ENCODE results near the gene CLCA1.

Gene CLCA1, protein sequence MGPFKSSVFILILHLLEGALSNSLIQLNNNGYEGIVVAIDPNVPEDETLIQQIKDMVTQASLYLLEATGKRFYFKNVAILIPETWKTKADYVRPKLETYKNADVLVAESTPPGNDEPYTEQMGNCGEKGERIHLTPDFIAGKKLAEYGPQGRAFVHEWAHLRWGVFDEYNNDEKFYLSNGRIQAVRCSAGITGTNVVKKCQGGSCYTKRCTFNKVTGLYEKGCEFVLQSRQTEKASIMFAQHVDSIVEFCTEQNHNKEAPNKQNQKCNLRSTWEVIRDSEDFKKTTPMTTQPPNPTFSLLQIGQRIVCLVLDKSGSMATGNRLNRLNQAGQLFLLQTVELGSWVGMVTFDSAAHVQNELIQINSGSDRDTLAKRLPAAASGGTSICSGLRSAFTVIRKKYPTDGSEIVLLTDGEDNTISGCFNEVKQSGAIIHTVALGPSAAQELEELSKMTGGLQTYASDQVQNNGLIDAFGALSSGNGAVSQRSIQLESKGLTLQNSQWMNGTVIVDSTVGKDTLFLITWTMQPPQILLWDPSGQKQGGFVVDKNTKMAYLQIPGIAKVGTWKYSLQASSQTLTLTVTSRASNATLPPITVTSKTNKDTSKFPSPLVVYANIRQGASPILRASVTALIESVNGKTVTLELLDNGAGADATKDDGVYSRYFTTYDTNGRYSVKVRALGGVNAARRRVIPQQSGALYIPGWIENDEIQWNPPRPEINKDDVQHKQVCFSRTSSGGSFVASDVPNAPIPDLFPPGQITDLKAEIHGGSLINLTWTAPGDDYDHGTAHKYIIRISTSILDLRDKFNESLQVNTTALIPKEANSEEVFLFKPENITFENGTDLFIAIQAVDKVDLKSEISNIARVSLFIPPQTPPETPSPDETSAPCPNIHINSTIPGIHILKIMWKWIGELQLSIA

DNA sequence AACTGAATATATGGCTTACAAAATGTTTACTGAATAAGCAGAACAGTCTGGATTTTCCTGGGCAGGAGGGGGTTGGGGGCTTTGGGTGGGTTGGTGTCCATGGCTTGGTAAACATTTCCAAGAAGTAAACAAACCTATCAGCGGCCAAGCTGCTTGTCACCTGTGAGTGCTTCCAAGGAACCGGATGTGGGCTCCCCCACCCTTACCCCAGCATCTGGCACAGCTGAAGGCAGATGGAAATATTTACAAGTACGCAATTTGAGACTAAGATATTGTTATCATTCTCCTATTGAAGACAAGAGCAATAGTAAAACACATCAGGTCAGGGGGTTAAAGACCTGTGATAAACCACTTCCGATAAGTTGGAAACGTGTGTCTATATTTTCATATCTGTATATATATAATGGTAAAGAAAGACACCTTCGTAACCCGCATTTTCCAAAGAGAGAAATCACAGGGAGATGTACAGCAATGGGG lies at the start of gene CLCA1:
Gene CLCA1, plus strand, starts transcription at position 427 of the 477 bp plus-strand sequence. Its CDS starts 45 bp downstream, at position 472.
- no peak for DNase-seq (ENCODE audit: low spot score)
- TF ChIP-seq, protein P1, sequence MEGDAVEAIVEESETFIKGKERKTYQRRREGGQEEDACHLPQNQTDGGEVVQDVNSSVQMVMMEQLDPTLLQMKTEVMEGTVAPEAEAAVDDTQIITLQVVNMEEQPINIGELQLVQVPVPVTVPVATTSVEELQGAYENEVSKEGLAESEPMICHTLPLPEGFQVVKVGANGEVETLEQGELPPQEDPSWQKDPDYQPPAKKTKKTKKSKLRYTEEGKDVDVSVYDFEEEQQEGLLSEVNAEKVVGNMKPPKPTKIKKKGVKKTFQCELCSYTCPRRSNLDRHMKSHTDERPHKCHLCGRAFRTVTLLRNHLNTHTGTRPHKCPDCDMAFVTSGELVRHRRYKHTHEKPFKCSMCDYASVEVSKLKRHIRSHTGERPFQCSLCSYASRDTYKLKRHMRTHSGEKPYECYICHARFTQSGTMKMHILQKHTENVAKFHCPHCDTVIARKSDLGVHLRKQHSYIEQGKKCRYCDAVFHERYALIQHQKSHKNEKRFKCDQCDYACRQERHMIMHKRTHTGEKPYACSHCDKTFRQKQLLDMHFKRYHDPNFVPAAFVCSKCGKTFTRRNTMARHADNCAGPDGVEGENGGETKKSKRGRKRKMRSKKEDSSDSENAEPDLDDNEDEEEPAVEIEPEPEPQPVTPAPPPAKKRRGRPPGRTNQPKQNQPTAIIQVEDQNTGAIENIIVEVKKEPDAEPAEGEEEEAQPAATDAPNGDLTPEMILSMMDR (IDR thresholded peaks at IDR 0.05; ENCODE audit: extremely low read depth, insufficient read depth, missing control alignments) = no peak
- in situ Hi-C loops (cut with MboI; ENCODE audit: low pct_unique_long_range_greater_than_20kb, low sequenced_read_pairs, unreplicated experiment) = no loop called here

DNA sequence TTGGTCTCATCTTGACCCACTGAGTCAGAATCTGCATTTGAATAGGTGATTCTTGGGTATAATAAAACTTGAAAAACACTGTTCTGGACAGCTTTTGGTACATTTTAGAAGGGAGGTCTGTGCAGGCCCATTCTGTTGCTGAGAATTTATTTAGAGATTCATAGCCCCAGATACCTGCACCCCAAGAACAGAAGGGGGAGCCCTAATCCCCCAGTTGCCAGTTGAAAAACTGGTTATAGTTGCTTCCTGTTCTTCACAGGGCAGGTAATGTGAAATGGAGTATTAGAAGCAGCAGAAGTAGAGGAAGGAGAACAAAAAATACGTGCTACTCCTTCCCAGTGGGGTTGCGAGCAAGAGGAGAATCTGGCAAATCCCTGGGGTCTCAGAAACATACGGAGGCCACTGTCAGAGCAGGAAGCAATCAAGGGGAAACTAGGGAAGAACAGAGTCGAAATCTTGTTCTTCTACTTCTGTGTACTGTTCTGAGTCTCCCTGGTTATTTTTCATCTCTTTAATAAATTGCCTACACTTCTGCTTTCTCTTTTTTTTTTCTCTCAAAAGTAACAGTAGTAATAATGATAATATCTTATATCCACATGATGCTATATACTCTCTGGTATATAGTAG lies 49.3 kb upstream of the CLCA1 start:
- in situ Hi-C loops (cut with MboI; ENCODE audit: low pct_unique_long_range_greater_than_20kb, low sequenced_read_pairs, unreplicated experiment) = no loop called here
- TF ChIP-seq, protein P1 (IDR thresholded peaks at IDR 0.05; ENCODE audit: extremely low read depth, insufficient read depth, missing control alignments) = peak; percentile 79
- DNase-seq (ENCODE audit: low spot score) = peak; percentile 73

DNA sequence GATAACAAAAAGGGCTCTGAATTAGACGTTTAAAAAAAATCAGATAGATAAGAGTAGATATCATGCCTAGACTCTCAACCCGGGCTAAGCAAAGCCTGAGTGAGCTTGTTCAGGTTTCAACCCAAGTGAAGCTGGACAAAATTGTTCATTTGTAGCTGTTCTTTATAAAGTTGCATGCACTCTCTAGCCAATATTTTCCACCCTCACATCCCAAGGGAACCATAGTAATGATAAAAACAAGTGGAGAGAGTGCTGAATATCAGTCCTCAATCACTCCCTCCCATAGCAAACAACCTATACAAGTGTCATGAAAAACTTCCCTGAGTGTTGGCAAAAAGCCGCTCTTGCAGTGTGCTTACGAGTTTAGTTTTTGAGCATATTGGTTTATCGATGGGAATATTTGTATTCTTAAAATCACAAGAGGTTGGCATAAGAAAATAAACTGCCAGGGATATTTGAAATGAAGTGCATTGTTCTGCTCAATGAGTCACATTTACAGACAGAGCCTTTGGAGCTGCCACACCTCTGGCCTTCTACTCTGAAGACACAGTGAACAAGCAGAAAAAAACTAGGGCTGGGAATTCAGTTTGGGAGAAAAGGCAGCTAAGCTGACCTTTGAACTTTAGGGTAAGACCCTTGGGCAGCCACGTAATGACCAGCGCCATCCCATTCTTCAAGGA lies 47.0 kb upstream of the CLCA1 start:
- in situ Hi-C loops (cut with MboI; ENCODE audit: low pct_unique_long_range_greater_than_20kb, low sequenced_read_pairs, unreplicated experiment) = no loop called here
- TF ChIP-seq, protein P1 (IDR thresholded peaks at IDR 0.05; ENCODE audit: extremely low read depth, insufficient read depth, missing control alignments) = no peak
- DNase-seq (ENCODE audit: low spot score) = no peak

DNA sequence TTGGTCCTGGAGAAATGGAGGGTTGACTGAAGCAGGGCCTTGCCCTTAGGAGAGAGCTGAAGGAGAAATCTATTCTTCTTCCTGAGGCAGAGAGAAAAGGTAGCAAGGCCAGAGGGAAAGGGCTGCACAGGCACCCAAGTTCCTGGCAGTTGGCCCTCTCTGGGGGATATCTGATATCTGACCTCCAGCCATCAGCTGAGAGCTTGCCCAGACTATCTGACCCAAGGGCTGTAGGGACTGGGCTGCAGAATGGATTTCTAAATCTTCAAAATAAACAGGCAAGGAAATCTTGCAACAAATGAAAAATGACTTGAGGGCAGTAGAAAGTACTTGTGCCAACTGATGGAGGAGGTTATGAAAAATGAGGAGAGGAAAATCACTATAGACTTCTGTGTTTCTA lies 45.3 kb upstream of the CLCA1 start:
- TF ChIP-seq, protein P1 (IDR thresholded peaks at IDR 0.05; ENCODE audit: extremely low read depth, insufficient read depth, missing control alignments) = no peak
- in situ Hi-C loops (cut with MboI; ENCODE audit: low pct_unique_long_range_greater_than_20kb, low sequenced_read_pairs, unreplicated experiment) = no loop called here
- DNase-seq (ENCODE audit: low spot score) = no peak

DNA sequence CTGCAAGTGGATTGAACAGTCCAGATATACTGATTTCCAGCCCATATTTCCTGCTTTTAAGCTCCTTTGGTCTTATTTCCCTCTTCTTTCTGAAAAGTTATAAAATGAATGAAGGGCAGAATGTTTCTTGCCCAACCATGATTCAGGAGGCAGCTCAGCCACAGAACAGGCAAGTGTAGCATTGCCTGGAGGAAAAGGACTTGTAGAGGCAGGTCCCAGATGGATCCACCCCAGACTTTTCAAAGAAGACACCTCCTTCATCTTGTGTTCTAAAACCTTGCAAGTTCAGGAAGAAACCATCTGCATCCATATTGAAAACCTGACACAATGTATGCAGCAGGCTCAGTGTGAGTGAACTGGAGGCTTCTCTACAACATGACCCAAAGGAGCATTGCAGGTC lies 44.9 kb upstream of the CLCA1 start, which contains the start of gene CLCA2:
Gene CLCA2, plus strand, starts transcription at position 299 of the 400 bp plus-strand sequence. Its CDS starts 77 bp downstream, at position 376.
- DNase-seq (ENCODE audit: low spot score) = no peak
- in situ Hi-C loops (cut with MboI; ENCODE audit: low pct_unique_long_range_greater_than_20kb, low sequenced_read_pairs, unreplicated experiment) = no loop called here
- TF ChIP-seq, protein P1 (IDR thresholded peaks at IDR 0.05; ENCODE audit: extremely low read depth, insufficient read depth, missing control alignments) = no peak
